GM19438 (cell line): ENCODE measurements around the gene UBE2H.
"Not testable (repeated sequence)": the region's sequence is repeated elsewhere in the genome, so short reads cannot be mapped to it uniquely, and the experiment has no call there.

Source experiments
- ATAC-seq: cut with Tn5 transposase; IDR thresholded peaks from one replicate; pipeline ENCODE4 v1.9.1; 2021; ENCODE audit warnings: low read depth; ENCODE audit not compliant: unreplicated experiment

Gene UBE2H

DNA sequence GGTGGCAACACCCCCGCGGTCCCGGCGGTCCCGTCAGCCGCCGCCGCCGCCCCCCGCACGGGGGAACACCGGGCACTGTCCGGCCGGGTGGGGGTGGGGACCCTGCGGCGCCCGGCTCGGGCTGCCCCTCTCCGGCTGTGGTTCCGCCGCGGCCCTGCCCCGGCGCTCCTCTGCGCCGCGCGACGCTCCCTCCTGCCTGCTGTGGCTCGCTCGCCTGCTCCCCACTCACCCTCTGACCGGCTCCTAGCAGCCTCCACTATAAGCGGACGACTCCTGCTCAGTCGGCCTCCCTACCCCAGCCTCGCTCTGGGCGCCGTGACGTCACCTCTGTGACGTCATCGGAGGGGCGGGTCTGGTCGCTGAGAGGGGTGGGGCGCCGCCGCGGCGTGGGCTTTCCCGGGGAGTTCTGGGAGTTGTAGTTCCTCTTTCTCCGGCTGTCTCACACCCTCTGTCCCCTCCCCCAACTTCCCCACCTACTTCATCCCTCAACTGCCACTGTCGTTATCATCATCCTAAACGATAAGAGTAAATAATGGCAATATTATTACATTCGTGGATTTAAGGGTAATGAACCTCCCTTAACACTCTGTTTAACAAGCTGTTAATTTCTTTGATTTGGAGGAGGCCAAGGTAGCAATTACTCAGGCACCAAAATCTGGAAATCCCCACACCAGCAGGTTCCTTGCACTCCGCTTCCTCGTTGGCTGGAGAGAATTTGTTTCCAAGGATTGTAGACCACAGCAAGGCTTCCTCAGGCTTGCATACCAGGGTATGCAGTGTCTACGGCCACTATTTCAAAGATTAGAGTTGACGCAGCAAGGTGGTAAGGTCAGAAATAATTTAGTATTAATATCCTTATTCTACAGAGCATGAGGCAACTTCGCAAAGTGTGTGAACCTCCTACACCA is at the start of gene UBE2H:
Gene UBE2H, minus strand, starts transcription at position 308 of the 908 bp plus-strand sequence. CDS start 405 bp downstream, outside the sequence.
- peak; percentile 55 for ATAC-seq

GRCh38 chr7:129998446-129998845 is 45.7 kb upstream of the UBE2H start:
- ATAC-seq: no peak

- no peak for ATAC-seq
Observed at GRCh38 chr7:129997285-129997684, 44.5 kb upstream of the UBE2H start.

GRCh38 chr7:129993275-129993674 is 40.5 kb upstream of the UBE2H start:
- no peak for ATAC-seq

GRCh38 chr7:129990403-129991192 is 37.8 kb upstream of the UBE2H start:
- no peak for ATAC-seq

DNA sequence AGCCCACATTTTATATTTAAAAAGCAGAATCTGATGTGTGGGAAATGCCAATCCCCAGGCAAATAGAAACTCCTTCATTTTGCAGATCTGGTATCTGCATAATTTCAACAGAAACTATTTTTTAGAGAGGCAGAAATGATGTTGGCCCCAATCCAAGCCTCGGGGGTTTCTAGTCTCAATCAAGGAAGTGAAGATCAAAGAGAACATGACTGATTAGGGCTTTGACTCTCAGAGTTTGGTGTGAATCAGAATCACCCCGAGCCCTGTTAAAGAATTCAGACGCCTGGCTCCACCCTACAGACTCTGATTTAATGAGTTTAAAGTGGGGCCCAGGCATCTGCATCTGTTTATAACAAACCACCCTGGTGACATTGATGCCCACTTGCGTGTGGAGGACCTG is 36.7 kb upstream of the UBE2H start:
- ATAC-seq: no peak

DNA sequence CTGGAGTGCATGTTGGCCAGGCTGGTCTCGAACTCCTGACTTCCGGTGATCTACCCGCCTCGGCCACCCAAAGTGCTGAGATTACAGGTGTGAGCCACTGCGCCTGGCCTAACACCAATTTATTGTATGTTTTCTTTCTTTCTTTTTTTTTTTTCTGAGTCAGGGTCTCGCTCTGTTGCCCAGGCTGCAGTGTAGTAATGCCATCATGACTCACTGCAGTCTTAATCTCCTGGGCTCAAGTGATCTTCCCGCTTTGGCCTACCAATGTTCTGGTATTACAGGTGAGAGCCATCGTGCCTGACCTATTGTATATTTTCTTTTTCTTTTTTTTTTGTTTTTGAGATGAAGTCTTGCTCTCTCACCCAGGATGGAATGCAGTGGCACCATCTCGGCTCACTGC is 33.8 kb upstream of the UBE2H start:
- no peak for ATAC-seq

GRCh38 chr7:129980667-129981066 is 27.9 kb upstream of the UBE2H start:
- ATAC-seq: no peak

DNA sequence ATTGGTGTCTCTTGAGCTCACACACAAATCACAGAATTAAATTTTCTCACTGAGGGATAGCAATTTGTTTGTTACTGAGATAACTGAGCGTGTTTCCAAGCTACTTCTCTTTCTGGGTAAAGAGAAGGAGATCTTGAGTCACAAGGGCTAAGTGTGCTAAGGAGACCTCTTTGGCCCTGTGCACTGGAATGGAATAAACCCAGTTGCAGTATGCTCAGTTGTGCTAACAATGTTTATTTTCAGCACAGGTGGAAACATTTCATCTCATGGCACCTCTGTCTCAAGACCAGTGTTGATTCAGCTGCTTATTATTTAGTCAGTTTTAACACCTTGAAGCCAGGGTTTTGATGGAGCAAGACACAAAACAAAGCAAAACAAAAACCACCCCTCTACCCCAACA is 22.5 kb upstream of the UBE2H start:
- ATAC-seq: no peak

DNA sequence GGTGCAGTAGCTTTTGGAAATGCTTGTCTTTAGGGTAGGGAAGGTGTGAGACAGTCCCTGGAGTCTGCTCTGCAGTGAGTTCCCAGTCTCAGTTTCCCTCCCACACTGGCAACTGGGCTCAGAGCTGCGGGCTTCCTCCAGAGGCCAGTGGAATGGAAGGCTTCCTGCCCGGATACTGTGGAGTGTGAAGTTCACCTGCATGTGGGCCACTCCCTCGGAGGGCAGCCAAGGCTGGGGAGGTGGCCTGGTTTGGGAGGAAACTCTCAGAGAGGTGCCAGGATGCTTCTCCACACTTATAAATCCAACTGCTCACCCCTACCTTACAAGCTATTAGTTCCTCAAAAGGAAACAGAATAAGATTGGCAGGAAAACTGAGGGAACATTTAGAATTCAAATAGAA is 18.1 kb upstream of the UBE2H start:
- no peak for ATAC-seq

GRCh38 chr7:129969881-129970446 is 17.2 kb upstream of the UBE2H start:
- no peak for ATAC-seq

- no peak for ATAC-seq
Observed at GRCh38 chr7:129968592-129969383, 16.0 kb upstream of the UBE2H start.

DNA sequence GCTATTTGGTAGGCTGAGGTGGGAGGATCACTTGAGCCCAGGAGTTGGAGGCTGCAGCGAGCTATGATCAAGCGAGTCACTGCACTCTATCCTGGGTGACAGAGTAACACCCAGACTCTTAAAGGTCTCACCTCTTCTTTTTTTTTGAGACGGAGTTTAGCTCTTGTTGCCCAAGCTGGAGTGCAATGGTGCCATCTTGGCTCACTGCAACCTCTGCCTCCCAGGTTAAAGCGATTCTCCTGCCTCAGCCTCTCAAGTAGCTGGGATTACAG is 7.4 kb upstream of the UBE2H start:
- ATAC-seq: not testable (repeated sequence)

GRCh38 chr7:129959471-129960203 is 6.9 kb upstream of the UBE2H start:
- no peak for ATAC-seq

- no peak for ATAC-seq
Observed at GRCh38 chr7:129958643-129959470, 6.1 kb upstream of the UBE2H start.

GRCh38 chr7:129955993-129956543 is 3.3 kb upstream of the UBE2H start:
- no peak for ATAC-seq

DNA sequence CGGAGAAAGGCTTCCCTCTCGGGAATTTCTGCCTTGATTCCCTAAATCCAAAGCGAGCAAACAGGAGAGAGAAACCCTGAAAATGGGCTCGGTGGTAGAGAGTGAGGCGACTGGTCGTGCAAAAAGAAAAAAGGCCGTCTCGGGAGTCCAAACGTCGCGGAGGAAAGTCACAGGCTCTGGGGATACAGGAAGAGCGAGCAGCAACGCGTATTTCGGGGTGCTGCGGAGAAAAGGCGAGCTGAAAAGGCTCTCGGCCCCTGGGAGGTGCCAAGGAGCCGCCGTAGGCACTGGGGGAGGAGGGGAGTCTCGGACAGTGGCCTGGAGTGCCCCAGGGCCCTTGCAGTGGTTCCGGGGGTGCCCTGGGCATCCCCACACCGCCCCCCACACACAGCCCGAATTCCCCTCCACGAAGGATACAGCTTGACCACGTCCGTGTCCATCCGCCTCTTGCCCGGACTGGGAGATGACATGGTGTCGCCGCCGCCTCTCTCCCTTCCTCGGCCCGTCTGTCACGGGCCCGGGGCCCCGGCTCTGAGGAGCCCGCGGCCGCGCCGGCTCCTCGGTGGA is 591 bp downstream of the UBE2H start:
- ATAC-seq: peak; percentile 22

DNA sequence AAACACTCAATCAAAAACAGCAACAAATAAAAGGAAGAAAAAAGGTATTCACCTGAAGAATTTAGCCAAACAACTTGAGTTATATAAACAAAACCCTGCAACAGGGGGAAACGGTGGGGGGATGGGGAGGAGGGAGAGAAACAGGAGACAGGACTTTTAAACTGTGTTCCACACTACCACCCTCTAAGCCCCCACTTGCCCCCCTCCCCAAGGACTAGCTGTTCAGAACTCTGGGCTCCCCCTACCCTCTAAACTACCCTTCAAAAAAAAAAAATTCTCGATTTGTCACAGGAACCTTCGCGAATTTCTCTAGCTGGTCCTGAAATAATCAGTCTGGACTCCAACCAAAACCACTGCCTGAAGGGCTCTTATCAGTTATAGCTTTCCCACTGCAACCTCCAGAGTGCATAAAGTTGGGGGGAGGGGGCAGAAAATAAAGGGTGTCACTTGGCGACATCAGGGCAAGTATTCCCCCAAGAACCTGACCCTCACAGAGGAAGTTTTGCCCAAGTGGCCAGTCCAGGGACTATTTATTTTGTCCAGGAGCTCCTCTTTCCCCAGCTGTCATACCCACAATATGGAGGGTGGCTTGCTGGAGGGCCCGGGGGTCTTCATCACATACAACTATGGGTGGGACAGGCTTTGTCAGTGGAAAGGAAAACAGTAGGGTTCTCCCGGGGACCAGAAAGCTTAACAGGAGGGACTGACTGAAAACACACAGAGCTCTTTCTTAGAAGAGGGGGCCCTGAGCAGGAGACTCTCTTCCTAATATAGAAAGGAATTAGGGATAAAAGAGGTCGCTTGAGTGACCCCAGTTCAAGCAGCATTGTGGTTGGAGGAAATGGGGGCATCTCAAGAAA is 1.3 kb downstream of the UBE2H start:
- ATAC-seq: no peak
